Esophagus squamous epithelium (tissue), 4 donors: ENCODE measurements around the gene GIT1.
"Not testable (repeated sequence)": the region's sequence is repeated elsewhere in the genome, so short reads cannot be mapped to it uniquely, and the experiment has no call there.

ENCODE experiments used
- CTCF ChIP-seq, 6 experiments: fragments of 450-650 bp in 4 of 6; fragments of 200-600 bp in 2 of 6; sonication (generic) in 2 of 6; IDR thresholded peaks; one replicate each; pipeline ENCODE4 v1.5.1; 2016 to 2019; ENCODE audit warnings: antibody characterized with exemption in 6 of 6, mild to moderate bottlenecking in 4 of 6, moderate library complexity in 4 of 6
- POLR2A ChIP-seq, 4 donors: fragments of 450-650 bp; IDR thresholded peaks; one replicate each; pipeline ENCODE4 v1.6.1; 2017; ENCODE audit warnings: antibody characterized with exemption in 4 of 4, mild to moderate bottlenecking in 4 of 4, moderate library complexity in 3 of 4

GRCh38 chr17:29558139-29558538, 31.3 kb downstream of the GIT1 start:
- TF ChIP-seq CTCF, POLR2A (IDR thresholded peaks at IDR 0.05): not testable (repeated sequence)
